HG02623 (cell line): Measurements from ENCODE around the gene THOC6.
A peak's percentile ranks its signal among the peaks of the same experiment; 100 is the strongest.

Source experiments
- ATAC-seq: cut with Tn5 transposase; IDR thresholded peaks from one replicate; pipeline ENCODE4 v1.9.1; 2021; ENCODE audit warnings: moderate library complexity; ENCODE audit not compliant: unreplicated experiment

THOC6 gene

DNA sequence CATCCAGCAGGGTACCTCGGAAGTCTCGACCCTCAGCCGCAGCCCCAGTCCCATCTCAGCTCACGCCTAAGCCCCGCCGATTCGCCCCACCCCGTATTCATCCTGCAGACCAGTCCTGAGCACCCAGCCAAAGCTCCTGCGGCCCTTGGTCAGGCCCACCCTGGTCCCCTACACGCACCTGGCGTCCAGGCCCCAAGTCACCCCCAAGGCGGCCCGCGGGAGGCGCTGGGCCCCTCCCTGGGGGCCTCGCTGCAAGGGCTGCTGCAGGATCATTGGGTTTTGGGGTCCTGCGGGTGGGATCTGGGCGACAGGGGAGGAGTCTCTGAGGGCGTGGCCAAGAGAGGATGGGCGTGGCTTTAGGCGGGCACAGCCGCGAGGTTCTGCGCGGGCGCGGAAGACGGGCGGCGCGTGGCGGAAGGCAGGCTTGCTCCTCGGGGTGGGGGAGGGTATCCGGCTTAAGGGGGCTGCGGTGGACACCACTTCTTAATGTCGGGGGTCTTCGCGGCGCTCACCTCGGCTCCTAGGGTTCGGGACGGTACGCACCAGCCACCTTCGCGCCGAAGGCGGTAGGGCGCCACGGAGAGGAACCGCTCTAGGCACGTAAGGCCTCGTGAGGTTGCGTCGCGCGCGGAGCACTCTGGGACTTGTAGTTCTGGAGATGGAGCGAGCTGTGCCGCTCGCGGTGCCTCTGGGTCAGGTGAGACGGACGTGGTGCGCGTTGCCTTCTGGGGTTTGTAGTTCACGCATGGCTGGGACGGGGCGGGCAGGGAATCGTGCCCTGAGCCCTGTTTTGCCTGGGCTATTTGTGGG, at the start of gene THOC6, which contains the start of gene HCFC1R1:
TSS of gene THOC6 (plus strand) at position 367 of the 810 bp plus-strand sequence. CDS start at position 659, 292 bp downstream.
TSS of gene HCFC1R1 (minus strand) at position 274 of the 810 bp plus-strand sequence. CDS start at position 273, 1 bp downstream.
- ATAC-seq: peak; percentile 72

DNA sequence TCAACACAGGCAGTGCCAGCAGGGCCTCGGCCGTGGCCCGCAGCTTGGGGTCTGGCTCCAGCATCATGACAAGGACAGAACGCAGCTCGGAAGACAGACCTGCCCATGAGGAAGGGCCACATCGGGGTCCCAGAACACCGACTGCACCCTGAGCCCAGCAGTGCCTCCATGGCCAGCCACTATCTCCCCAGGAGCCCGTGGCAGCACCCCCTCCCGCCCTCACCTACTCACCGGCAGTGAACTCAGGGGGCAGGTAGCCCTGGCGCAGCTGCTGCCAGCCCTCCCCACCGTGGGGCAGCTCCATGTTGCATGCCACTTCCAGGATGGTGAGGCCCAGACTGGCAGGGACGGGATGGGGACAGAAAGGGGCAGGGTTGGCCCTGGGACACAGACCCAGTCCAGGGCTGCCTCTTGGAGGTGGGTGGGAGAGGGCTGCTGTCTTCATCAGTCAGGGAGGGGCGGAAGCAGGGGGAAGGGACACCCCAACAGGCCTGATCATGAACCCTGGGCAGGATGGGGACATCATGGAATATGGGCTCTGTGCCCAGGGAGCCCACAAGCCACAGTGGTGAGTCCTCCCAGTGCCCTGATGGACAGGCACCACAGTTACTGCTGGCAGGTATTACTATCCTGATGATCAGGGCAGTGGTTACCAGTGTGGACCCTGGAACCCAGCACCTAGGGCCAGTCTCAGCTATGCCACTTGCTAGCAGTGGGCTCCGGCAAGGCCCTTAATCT, 49.3 kb upstream of the THOC6 start:
- no peak for ATAC-seq

DNA sequence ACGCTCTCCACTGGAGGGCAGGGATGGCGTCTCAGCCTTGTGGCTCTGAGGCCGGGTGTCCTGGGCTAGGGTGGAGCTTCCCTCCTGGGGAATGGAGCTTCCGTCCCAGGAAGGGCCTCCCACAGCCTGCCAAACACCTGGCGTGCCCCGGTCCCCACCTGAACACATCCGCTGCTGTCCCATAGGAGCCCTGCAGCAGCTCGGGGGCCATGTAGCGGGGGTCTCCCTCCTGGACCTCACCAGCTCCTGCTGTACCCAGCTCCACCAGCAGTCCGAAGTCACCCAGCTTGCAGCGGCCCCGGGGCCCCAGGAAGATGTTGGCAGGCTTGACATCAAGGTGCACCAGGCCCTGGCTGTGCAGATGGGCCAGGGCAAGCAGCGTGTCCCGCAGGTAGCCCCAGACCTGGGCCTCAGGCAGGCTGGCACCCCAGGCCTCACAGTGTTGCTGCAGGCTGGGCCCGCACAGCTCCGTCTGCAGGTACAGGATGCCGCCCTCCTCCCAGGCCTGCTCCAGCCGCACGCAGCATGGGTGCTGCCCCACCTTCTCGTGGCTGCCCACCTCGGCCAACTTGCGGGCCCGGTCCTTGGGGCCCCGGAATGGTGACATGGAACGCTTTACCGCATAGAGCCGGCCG, 48.6 kb upstream of the THOC6 start:
- ATAC-seq: no peak

DNA sequence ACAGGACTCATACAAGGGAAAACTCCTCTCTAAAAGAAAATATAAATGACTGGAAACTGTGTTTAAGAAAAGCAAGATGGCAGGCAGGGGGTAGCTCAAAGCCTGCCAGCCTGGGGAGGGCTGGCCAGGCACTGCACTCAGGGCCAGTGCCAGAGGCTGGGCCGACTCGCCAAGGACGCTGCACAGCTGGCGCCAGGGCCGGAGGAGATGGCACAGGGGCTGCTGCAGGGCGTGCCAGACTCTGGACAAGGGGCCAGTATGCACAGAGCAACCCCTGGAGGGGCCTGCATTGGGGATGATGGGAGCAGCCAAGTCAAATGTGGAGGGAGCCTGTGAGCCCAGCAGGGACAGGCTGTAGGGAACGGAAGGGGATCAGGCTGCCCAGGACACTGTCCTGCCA, 47.6 kb upstream of the THOC6 start:
- ATAC-seq: no peak

DNA sequence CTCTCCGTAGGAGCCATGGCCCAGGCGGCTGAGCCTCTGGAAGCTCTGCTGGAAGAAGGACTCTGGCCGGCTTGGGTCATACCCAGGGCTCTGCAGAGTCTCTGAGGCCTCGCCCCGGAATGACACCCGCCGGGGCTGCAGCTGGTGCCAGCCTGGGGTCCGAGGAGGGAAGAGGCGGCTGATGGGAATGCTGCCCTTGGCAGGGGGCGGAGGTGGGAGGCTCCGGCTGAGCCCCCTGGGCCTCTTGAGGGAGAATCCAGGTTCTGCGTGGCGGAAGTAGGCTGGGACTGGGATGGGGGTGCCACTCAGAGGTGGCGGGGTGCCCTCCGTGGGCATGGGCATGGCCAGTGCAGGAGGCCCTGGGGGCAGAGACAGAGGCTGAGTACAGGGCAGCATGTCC, 47.2 kb upstream of the THOC6 start:
- ATAC-seq: no peak

DNA sequence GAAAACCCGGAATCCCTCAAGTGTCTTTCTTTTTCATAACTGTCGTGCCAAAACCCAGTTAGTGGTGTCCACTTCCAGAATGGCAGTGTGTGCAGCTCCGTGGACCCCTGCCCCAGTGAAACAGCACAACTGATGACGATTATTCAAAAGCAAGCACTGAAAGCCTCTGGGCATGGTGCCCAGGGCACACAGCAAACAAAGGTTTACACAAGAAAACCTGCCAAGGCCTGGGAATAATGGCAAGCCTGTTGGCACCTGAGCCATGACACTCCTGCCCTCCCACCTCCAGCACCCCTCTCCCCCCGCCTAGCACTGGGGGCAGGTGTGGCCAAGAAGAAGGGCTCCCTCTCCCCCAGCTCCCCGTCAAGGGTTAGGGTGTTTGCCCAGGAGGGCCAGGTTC, 46.4 kb upstream of the THOC6 start:
- ATAC-seq: no peak

DNA sequence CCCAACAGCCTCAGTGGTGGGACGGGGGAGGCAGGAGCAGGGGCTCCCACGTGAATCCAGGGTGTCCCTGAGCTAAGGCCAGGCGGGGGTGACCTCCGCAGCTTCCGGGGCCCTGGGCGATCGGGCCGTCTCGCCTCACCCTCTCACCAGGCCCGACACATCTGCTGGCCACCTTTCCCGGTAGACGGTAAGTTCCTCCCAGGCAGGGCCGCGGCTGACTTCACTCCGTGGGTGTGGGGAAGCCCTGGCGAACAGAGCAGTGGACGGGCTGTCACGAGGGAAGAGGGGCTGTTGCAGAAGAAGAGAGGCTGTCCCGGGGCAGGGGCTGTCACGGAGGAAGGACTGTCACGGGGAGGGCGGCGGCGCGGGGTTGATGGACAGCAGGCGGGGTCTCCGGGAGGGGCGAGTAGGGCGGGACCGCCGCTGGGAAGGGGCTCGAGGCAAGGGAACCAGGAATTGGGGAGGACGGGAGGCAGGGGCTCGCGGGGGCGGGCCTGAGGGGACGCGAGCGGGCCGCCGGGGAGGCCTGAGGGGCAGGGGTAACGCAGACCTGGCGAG, 44.1 kb upstream of the THOC6 start:
- no peak for ATAC-seq

DNA sequence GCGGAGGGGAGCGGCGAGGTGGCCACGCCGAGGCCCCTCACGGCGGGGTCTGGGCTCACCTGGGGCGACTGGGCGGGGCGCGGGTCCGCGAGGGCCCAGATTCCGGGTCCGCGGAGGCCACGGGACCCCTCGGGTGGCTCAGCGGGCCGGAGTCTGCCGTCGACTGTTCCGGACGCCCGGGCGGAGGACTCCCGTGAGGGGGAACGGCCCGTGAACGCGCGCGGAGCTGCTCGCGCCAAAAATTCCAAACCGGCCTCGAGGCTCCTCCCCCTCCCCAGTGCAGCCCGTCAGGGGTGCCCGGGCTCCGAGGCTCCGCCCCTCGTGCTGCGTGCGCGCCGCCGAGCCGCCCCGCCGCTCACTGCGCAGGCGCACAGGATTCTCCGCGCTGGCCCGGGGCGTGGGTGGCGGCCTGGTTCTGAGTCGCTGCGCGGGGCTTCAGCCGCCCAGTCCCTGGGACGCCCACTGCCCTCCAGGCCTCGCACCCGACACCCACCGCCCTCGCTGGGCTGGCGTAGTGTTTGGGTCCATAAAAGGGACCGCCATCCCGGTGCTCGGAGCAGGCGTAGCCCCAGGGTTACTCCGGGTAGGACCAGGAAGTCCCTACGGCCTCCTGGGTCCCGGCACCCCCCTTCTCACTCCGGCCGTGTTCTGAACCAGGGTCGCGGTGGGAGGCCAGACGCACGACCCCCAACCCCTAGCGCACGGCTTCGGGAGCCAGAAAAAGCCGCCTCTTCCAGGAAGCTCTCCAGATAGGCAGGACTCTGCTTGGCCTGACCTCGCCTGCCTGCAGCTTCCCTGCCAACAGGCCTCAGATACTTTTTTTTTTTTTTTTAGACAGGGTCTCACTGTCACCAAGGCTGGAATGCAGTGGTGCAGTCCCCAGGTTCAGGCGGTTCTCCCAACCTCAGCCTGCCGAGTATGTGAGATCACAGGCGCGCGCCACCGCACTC, 43.3 kb upstream of the THOC6 start, which contains the start of gene PKMYT1:
TSS of gene PKMYT1 (minus strand) at position 220 of the 950 bp plus-strand sequence. CDS start 789 bp downstream, outside the sequence.
- peak; percentile 65 for ATAC-seq

DNA sequence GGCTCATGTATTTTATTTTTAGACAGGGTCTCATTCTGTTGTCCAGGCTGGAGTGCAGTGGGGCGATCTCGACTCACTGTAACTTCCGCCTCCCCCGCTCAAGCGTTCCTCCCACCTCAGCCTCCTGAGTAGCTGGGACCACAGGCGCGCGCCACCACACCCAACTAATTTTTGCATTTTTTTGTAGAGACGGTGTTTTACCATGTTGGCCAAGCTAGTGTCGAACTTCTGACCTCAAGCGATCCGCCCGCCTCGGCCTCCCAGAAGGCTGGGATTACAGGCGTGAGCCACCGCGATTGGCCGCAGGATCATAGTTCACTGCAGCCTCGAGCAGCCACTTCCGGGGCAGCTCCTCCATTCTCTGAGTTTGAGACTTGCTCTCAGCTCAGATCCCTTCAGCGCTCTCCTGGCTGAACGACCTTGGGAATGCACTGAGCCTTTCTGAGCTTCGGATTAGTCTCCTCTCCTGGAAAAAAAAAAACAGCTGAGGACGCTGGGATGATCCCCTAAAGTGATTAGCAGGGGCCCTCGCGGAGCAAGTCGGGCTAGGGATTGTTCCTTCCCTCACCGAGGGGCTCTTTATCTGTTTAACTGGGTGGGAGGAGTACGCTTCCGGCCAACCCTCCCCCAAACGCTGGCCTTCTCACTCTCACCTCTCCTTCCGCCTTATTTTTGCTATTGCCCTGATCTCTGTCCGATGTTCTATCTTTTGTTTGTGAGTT, 42.5 kb upstream of the THOC6 start:
- no peak for ATAC-seq

DNA sequence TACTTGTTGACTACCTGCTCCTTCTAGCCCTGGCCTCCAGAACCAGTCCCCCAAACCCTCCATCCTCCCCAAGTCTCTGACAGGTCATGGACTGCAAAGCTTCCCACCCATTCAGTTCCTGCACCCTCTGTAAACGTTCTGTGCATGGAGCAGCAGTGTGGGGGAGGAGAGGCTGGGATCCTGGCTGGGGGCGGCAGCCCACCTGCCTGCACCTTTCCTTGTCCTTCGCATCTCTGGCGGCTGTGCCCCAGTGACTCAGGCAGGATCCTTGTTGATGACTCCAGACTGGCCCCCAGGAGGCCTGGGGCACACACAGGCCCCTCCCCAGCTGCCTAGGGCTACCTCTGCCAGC, 42.0 kb upstream of the THOC6 start:
- no peak for ATAC-seq

DNA sequence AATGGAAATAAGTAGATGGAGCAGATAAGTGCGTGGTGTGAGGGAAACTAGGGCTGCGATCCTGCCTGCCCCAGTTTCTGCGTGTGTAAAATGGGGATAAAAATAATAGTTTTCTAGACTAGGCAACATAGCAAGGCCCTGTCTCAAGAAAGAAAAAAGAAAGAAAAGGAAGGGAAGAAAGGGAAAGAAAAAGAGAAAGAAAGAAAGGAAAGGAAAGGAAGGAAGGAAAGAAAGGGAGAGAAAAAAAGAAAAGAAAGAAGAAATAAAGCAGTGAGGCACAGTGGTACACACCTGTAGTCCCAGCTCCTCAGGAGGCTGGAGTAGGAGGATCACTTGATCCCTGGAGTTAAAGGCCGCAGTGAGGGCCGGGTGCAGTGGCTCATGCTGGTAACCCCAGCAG, 41.4 kb upstream of the THOC6 start:
- no peak for ATAC-seq

DNA sequence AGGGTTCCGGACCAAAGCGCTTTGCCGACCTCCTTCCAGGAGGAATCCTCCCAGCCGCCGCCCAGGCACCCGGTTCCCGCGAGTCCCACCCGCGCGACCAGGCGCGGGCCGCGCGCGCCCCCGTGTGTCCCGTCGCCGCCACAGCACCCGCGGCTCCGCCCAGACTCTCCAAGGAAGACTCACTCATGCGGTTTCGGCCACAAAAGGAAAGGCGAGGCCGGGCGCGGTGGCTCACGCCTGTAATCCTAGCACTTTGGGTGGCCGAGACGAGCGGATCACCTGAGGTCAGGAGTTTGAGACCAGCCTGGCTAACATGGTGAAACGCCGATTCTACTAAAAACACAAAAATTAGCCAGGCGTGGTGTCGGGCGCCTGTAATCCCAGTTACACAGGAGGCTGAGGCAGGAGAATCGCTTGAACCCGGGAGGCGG, 40.1 kb upstream of the THOC6 start:
- no peak for ATAC-seq

DNA sequence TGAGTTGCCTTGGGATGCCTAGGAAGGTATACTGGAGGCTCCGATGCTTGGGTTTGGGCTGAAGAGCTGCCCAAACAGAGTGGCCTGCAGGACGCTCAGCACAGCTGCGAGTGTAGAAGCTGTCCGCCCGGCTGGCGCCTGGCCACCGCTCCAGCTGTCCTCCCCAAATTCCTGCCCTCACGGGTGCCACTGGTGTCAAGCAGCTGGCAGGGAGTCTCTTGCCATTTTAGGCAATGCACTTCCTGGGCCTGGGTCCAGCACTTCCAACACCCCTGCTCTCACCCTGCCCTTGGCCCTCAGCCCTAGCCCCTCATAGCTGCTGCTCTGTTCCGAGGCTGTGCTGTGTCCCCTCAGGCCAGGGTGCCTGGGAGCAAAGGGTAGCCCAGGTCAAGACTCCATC, 38.4 kb upstream of the THOC6 start:
- no peak for ATAC-seq

DNA sequence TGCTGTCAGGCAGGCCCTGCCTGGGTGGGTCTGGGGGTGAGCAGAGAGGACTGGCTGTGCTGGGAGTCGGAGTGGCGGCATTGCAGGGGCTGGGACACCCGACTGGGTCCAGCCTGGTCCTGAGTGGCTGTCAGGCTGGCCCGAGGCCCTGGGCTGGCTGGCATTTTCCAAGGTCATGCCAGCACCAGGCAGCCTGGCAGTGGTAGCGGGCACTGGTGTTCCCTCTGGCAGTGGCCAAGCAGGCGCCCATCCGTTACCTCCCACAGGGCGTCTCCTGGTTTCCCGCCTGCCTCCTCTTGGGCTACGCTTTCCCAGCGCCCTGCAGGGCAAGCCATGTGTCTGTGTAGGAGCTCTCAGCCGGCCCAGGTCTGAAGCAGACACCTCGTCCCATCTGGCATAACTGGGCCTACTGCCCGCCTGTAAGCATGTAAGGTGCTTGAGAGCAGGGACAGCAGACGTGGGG, 37.9 kb upstream of the THOC6 start:
- no peak for ATAC-seq

DNA sequence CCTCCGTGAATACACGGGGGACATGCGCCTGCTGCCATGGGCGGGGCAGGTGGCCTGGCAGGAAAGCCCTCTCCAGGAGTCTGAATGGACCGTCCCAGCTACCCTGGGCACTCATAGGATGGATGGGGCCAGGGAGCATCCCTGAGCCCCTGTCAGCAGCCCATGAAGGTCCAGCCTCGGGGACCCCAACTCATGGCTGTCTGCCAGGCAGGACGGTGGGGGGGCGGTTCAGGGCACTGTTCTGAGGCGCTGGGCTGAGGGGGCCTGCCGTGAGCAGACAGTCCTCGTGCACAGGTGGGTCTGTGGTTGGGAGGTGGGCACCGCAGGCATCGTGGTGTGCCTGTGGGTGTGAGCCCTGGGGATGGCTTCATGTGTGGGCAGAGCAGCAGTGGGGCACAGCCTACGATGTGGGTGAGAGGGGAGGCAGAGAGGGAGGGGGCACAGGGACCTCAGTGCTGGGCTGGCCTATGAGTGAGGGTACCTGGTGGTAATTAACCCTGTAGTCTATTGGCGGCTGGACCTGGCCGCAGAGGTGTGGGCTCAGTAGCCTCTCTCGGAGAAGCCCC, 37.1 kb upstream of the THOC6 start:
- ATAC-seq: no peak

DNA sequence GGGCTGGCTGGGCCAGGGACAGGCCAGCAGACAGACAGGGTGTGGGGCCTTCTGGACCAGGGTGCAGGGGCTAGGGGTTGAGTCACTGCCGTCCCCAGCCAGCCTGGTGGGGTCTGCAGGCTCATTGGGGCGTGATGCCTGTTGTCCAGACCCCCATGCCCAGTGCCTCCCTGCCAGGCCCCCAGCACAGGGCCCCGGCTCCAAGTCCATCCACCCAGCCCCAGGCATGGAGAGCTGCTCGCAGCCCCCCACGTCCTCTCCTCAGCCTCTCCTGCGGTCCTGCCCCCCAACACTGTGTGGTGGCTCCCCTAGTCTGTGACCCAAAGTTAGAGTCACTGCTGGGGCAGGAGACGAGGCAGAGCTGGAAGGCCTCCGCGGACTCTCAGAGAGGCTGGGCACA, 36.5 kb upstream of the THOC6 start:
- ATAC-seq: no peak

DNA sequence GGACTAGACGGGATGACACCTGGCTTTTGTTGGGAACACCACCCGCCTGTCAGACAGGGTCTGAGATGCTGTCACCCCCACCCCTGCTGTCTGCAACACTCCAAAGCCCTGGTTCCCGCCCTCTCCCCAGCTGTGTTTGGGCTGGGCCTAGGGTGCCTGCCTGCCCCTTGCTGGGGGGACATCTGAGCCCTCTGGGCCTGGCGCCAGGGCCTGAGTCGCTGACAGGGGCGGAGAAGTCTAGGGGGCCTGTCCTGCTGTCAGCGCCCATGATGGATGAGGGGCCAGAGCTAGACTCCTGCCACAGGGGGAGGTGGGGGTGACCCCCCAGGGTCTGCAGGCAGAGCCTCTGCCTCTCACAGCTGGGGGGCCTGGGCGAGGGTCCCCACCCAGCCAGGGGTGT, 36.0 kb upstream of the THOC6 start:
- no peak for ATAC-seq

DNA sequence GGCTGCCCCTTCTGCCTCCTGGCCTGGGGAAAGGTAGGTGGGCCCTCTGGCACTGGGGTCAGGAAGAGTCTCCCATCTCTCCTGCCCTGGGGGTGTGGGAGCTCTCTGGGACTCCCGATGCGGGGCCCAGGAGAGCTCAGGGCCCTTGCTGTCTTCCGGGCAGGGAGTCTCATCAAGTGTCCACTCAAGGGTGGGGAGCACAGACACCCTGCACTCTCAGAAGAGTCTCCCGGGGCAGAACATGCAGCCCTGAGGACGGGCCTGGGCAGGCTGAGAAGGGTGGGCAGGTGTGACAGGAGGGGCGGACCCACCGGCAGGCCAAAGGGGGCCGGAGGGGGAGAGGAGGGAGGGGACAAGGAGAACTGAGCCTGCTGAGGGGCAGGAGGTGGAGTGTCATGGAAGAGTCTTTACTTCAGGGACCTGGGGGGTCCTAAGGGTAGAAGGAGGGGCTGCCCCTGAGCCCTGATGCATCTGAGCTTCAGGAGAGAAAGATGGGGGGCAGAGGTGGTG, 35.2 kb upstream of the THOC6 start:
- ATAC-seq: no peak

DNA sequence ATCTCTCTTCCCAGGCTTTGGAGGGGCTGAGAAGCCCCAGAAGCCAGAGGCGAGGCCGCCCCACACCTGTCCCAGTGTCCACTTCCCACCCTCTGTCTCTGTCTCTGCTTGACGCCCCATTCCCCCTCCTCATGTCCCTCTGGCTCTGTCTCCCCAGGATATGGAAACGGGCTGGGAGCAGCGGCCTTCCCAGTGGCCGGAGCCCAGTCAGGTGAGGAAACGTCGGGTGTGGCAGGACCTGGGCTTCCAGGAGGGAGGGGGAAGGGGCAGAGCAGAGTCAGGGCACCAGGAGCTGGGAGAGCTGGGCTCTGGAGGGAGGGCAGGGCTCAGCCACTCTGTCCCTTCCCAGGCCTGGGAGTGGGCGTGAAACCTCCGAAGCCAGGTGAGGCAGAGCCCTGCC, 32.9 kb upstream of the THOC6 start:
- no peak for ATAC-seq
